HG03095 (cell line): ENCODE results near the gene STAT3.
"Not testable (repeated sequence)": the region's sequence is repeated elsewhere in the genome, so short reads cannot be mapped to it uniquely, and the experiment has no call there.

Experiments used
- ATAC-seq: cut with Tn5 transposase; IDR thresholded peaks from one replicate; pipeline ENCODE4 v1.9.1; 2021; ENCODE audit warnings: moderate library complexity; ENCODE audit not compliant: unreplicated experiment

The STAT3 gene

DNA sequence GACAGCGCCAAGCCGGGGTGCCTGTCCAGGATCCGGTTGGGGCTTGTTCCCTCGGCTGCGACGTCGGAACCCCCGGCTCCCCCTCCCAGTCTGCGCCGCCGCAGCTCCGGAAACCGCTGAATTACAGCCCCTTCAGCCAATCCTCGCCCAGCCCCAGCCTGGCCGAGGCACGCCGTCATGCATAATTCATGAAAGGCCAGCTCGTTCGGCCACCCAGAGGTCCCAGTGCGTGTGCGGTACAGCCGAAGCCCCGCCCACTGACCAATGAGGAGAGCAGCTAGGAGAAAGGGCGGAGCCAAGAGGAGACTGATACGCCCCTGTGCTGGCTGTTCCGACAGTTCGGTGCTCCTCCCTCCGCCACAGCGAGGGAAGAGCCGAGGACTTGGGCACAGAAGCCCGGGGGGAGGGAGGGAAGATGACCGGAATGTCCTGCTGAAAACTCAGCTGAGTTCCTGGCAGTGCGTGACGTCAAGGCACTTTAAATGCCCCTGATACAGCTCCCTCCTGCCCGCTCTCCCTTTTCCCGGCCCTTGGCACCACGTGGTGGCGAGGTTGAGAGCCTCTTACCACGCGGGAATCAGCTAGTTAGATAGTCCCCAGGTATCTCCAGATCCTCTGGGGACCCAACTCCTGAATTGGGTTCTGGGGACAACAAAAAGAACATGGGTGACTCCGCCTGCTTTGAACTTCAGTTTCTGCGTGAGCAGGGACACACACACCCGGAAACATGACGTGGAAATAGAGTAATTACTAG lies at the start of gene STAT3:
Gene STAT3 (minus strand): TSS at position 62 of the 754 bp plus-strand sequence. CDS start 39,926 bp downstream, outside the sequence.
- ATAC-seq: peak; percentile 87

DNA sequence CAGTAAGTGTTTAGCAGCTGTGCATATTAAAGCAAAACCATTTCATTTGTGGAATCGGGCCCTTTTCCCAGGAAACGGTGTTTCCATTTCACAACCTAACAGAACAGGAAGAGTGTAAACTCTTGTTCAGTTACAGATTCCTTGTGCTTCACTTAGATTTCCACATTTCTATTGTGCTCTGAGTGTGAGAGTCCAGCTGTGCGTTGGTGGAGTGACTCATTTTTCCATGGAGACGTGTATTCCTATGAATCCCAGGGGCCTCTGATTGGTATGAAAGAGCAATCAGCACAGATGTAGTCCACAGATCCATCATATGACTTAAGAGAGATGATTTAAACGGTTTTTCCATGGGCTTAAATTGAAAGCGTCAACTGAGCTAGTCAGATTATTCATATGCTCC lies 48.1 kb upstream of the STAT3 start:
- ATAC-seq: no peak

DNA sequence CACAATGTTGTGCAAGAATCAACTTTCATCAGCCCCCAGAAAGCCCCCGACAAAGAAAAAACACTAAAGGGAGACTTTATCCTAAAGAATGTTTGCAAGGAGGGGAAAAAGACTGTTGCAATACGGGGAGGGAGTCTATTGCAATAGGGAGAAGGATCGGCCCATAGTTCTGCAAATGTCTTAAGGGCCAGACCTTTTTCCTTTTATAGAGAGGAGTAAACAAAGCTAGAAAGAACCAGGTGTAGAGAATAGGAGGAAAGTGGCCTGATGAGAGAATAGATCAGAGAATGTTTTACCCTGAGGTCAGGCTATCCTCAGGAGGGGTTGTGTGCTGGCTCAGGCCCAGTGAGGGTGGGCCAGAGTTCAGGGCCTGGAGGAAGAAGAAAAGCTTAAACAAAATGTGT lies 43.5 kb upstream of the STAT3 start:
- no peak for ATAC-seq

DNA sequence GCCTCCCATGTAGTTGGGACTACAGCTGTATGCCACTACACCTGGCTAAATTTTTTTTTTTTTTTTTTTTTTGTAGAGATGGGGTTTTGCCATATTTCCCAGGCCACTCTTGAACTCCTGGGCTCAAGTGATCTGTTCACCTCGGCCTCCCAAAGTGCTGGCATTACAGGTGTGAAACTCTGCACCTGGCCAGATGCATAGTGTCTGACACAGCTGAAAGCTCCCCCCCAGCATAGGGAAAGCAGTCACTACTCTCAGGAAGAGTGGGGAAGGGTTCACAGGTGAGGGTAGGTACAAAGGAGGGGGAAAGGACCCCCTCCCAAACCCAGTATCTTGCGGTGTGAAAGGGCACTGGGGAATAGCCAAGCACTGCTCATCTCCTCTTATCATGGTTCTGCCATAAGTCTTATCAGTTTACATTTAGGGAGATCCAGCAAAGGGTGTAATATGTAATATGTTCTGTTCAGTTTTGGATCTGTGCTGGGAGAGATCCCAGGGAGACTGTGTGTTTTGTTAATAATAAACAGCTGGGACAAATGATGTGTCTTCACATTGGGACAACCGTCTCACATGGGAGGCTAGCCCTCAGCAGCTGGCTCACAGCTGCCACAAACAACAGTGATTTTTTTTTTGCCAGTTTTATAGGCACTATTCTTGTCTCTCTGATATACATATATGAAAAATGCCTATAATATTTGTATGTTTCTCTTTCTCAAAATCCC lies 41.6 kb upstream of the STAT3 start:
- ATAC-seq: no peak

DNA sequence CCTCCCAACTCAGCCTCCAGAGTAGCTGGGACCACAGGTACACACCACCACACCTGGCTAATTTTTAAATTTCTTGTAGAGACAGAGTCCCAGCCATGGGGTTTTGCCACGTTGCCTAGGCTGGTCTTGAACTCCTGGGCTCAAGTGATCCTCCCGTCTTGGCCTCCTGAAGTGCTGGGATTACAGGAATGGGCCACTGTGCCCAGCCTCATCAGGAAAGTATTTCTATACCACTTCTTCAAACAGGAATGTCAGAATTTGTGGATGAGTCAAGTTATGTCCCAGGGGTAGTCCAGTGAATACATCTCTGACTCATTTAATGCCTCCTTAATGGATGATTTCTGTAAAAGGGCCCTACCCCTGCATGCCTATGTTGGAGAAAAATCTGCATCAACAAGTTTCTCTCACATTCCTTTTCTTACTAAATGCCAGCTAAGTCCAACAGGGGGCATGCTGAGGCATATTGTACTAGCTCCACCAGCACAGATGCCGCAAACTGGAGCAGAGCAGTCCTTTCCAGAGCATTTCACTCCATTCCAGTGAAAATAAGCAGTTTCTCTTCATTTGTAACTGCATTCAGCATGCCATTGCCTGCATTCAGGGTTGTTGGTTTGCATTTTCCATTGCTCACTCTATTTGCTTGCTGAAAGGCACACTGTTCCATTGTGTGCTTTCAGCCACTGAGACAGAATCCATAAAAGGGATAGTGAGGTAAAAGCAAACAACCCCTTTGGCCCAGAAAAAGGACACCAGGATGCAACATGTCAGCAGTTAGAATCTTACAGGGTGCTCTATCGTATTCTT lies 40.1 kb upstream of the STAT3 start:
- no peak for ATAC-seq

DNA sequence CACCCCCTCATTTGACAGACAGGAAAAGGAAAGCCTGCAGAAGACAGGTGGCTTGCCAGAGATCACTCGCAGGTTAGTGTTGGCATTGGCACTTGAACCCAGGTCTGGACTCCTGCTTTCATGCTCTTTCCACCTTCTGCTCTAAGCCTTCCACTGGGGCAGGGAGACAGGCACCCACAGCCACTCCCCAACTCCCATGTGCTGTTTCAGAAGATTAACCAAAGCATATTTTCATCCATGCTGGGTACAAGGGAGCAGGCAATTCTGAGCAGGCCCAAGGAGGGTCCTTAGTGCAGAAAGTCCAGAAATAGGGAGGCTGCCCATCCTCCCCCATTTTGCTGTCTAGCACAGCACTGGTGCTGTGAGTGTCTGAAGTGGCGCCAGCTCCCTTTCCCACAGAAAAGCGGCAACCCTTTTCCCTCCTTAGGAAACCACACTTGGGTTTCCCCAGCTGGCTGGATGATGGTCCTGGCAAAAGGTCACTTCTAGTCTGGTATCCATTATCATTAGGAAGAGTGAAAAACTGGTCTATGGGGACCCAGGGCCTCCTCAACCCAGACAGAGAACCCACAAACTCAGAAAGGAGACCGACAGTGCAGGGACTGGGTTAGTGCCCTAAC lies 36.9 kb upstream of the STAT3 start:
- ATAC-seq: no peak

DNA sequence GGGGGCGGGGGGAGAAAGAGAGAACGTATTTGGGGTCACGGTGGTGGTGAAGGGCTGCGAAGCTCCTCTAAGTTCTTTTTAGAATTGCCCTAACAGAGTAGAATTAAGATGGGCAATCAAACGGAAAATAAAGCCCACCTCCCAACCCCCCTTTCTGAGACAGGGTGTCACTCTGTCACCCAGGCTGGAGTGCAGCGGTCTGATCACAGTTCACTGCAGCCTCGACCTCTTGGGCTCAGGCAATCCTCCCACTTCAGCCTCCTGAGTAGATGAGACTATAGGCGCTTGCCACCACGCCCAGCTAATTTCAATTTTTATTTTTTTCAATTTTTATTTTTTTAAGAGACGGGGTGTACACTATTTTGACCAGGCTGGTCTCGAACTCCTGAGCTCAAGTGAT lies 35.5 kb upstream of the STAT3 start:
- no peak for ATAC-seq

DNA sequence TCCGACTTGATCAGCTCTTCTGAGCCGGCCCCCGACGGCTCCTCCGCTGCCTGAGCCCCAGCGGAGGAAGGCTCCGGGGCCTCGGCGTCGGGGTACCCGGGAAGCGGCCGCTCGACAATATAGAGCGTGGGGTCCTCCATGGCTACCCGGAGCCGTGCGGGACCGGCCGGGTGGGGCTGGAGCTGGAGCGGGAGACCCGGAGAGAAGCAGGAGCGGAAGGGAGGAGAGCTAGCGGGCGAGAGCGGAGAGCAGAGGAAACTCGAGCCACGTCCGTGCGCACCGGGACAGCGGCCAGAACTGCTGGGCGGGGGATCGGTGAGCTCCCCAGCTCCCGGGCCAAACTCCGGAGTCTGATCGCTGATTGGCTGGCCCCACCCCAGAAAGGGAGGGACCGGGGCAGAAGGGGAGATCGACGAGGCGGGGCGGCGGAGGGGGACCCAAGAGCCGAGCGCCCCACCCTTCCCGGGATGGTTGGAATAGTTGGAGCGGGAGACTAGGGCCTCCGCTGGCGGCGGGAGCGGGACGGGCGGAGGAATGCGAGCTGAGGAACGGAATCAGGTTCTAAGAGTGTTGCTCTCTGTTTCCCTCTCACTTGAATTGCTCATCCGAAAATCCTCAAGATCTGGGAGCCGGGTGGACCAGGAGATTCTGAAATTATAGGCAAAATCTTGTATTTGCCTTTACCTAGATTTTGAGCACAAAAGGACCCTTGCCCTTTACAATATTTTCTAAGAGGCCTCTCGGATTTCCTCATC lies 34.9 kb upstream of the STAT3 start, which contains the start of gene CAVIN1:
Gene CAVIN1 (minus strand): TSS at position 299 of the 755 bp plus-strand sequence. CDS start 159 bp downstream, at position 140.
- ATAC-seq: no peak

DNA sequence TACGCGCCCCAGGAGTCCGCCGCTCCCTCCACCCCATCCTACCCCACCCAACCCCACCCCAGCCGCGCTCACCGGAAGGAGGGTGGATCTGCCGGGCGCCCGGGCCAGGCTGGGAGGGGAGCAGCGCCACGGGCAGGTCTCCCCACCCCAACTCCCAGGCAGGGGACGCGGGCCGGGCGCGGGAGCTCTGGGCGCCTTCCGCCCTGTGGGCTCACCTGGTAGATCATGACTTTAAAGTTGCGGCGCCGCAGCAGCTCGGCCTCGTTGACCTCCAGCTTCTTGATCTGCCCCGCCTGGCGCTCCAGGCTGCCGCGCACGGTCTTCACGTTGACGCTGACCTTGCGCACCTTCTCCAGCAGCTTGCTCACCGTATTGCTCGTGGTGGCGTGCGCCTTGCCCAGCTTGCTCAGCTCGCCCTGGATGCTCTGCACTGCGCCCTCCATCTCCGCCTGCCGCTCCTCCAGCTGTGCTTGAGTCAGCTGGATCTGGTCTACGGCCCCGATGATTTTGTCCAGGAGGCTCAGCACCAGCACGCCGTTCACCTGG lies 34.2 kb upstream of the STAT3 start:
- no peak for ATAC-seq

DNA sequence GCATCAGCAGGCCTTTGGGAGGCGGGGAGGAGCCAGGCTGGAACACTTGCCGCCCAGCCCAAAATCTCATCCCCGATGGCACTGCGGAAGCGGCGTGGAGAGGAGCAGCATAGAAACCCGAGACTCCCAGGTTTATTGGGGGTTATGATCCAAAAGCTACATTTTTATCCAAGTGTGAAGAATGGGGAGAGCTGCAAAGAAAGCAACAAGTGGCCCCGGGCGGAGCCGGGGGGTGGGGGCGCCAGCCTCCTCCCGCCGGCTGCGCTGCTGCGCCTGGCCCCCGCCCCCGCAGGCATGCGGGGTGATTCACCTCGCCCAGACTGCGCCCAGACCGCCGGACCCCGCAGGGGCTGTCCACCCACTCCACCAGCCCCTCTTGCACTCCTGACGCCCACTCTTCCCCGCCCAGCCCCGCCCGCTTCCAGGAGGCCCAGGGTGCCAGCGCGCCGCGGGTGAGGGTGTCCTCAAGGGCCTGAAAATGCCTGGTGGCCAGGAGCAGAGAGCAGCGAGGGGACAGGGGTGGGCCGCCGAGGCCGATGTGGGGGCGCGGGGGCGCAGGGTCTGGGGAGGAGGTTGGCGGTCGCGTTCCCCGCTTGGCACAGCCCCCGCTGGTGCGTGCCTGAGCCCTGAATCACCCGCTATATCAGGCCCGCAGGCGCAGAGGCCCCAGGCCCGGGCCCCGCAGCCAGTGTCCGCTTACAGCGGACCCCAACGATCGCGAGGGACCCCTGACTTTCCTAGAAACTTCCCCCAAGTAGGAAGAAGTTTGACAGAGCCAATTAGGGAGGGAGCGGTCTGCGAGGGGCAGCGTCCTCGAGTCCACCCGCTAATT lies 33.5 kb upstream of the STAT3 start:
- ATAC-seq: no peak

DNA sequence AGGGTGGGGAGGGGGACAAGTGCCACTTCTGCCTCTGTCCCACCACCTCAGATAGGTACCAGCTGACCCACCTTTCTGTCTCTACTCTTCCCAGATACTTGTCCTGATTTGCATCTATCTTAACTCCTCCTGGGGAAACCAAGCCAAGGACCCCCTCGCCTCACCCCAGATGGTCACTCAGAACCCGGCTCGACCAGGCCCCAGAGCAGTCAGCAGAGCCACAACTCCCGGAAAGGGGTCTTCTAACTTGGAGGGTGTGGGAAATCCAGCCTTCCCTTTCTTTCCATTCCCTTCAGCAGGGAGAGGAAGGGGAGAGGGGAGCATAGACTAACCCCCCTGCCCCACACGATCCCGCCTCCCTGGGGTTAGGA lies 32.9 kb upstream of the STAT3 start:
- no peak for ATAC-seq

DNA sequence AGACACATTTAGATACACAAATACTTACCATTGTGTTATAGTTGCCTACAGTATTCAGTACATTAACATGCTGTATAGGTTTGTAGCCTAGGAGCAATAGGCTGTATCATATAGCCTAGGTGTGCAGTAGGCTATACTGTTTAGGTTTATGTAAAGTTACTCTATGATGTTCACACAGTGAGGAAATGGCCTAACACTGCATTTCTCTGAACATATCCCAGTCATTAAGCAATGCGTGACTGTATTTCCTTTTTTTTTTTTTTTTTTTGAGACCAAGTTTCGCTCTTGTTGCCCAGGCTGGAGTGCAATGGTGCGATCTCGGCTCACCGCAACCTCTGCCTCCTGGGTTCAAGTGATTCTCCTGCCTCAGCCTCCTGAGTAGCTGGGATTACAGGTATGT lies 29.7 kb upstream of the STAT3 start:
- not testable (repeated sequence) for ATAC-seq

DNA sequence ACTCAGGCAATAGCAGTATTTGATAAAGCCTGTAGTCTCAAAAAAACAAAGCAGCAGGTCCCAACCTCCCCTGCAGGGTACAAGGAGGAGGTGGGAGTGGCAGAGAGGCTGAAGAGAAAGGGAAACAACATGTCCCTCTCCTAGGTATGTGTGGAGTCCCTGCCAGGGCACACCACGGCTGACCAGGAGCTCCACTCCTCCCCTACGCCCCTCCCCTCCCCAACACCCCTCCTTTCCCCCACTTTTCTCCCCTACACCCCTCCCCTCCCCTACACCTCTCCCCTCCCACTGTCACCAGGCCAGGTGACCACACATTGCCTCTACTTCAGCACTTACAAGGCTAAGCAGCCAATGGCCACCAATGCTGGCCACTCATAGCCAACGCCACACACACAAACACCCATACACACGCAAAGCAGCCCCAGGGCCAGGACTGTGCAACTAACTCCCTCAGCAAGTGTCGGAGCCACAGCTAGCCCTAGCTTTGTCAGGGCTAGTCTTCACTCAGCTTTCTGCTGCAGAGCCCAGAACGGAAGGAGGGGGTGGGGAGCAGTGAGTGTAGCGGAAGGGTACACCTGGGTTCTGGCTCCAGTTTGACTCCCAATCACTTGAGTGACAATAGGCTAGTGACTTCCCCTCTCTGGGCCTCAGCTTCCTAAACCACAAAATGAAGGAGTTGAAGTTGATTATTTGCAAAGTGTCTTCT lies 26.6 kb upstream of the STAT3 start:
- no peak for ATAC-seq

DNA sequence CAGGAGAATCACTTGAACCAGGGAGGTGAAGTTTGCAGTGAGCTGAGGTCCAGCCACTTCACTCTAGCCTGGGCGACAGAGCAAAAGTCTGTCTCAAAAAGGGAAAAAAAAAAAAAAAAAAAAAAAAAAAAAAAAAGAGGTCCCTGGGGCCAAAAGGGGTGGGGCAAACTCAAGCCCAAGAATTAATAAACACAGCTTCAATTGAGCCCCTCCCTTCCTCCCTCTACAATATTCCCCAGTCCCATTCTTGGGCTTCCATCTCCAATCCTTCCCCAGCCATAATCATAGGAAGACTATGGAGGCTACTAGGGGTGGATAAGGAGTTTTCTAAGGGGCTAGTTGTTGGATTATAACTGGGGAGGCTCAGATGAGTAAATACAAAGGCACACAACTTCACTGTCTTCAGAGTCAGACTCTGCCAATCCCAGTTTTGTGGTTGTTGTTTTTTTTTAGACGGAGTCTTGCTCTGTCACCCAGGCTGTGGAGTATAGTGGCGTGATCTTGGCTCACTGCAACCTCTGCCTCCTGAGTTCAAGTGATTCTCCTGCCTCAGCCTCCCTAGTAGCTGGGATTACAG lies 25.3 kb upstream of the STAT3 start:
- ATAC-seq: no peak

DNA sequence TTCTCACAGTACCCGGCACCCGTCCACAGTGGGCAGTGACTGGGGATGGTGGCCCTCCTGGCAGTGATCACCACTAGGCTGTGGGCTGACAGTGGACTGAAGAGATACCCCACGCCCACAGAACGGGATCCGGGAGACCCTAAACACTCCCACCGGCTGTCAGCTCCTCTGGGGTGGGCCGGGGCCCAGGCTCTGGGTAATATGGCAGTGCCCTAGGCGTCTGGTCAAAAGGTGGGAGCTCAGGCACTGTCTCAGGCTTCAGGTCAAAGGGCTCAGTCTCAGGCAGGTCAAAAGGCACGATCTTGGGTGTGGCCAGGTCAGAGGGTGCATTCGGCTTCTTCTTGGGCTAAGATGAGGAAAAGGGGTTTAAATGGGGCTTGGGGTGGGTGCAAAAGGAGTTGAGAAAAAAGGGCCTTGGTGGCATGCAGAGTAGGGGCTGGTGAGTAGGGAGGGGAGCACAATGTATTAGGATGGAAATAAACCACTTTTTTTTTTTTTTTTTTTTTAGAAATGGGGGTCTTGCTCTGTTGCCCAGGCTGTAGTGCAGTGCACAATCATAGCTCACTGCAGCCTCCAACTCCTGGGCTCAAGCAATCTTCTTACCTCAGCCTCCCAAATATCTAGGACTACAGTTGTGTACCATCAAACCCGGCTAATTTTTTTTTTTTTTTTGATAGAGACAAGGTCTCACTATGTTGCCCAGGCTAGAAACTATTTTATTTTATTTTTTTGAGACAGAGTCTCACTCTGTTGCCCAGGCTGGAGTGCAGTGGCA lies 23.9 kb upstream of the STAT3 start:
- no peak for ATAC-seq

DNA sequence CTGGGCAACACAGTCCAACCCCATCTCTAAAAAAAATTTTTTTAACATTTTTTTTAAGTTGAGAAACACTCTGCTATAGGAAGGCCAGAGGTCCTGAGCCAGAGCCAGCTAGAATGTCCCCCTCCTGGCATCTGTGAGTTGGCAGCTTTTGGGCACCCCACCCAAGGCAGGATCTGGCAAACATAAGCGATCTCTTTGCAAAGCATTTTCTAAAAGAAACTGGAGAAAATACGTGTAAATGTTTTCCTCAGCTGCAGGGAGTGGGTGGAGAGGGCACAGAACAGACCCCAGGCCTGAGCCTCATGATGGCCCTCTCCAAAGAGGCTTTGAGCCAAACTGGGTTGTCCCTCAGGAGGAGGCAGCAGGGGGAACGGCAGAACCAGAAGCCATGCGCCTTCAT lies 23.1 kb upstream of the STAT3 start:
- ATAC-seq: no peak

DNA sequence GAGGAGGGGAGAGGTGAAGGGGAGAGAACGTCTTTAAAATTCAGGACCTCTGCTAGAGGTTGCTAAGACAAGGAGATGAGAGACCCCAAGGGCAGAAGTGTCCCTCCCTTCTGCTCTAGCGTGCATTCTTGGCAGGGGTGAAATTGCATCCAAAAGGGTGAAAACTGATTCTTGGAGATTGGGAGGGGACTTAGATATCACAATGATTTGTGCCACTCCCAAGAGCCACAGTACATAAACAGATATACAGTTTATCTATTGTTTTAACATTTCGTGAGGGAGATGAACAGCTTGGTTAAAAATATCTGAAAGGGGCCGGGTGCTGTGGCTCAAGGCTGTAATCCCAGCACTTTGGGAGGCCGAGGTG lies 22.1 kb upstream of the STAT3 start:
- no peak for ATAC-seq
